ENCODE data around the gene GPN2. TPM values are rescaled to one million over a fixed set of nuclear protein-coding genes. Genes with fewer than 3 reads are reported as not detected.

The GPN2 gene
- total RNA-seq, 1 donor from 2014 or later = 14.6 TPM

DNA sequence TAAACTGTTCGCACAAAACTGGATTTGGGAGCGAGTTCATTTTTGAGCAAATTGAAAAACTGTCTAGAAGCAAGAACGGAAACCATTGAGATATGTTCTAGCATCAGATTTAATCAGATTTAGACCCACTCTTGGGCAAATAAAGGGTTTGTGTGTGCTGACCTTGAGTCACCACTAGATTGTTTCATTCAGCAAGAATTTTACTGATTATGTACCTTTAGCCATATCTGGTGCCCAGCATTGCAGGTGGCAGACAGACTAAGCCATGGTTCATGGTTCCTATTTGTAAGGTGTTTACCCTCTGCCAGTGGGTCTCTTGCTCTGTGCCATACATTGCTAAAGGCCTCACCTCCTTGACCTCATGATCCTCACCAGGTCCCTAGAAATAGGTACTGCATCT, 32.8 kb upstream of the GPN2 start:
- peak overlapping the region; percentile 81 for H3K4me3 ChIP-seq (ENCODE audit: low read depth, low read length)
- DNase-seq (ENCODE audit: low read depth) = no peak
- TF ChIP-seq, protein P1, sequence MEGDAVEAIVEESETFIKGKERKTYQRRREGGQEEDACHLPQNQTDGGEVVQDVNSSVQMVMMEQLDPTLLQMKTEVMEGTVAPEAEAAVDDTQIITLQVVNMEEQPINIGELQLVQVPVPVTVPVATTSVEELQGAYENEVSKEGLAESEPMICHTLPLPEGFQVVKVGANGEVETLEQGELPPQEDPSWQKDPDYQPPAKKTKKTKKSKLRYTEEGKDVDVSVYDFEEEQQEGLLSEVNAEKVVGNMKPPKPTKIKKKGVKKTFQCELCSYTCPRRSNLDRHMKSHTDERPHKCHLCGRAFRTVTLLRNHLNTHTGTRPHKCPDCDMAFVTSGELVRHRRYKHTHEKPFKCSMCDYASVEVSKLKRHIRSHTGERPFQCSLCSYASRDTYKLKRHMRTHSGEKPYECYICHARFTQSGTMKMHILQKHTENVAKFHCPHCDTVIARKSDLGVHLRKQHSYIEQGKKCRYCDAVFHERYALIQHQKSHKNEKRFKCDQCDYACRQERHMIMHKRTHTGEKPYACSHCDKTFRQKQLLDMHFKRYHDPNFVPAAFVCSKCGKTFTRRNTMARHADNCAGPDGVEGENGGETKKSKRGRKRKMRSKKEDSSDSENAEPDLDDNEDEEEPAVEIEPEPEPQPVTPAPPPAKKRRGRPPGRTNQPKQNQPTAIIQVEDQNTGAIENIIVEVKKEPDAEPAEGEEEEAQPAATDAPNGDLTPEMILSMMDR (conservative IDR thresholded peaks at IDR 0.05; ENCODE audit: low read depth, low read length) = no peak

DNA sequence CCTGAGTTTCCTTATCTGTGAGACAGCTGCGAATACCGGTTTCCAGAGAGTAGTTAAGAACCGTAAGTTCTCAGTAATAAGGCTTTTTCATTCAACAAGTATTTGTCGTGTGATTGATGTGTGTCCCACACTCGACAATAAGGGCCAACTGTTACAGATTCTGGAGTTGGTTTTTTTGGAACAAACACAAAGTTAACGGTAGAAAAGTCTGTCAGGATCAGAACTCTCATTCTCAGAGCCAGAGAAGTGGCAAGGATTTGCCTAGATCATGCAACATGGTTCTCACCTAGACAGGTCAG, 32.3 kb upstream of the GPN2 start:
- no peak for DNase-seq (ENCODE audit: low read depth)
- TF ChIP-seq, protein P1 (conservative IDR thresholded peaks at IDR 0.05; ENCODE audit: low read depth, low read length) = no peak
- H3K4me3 ChIP-seq (ENCODE audit: low read depth, low read length) = peak overlapping the region; percentile 81

DNA sequence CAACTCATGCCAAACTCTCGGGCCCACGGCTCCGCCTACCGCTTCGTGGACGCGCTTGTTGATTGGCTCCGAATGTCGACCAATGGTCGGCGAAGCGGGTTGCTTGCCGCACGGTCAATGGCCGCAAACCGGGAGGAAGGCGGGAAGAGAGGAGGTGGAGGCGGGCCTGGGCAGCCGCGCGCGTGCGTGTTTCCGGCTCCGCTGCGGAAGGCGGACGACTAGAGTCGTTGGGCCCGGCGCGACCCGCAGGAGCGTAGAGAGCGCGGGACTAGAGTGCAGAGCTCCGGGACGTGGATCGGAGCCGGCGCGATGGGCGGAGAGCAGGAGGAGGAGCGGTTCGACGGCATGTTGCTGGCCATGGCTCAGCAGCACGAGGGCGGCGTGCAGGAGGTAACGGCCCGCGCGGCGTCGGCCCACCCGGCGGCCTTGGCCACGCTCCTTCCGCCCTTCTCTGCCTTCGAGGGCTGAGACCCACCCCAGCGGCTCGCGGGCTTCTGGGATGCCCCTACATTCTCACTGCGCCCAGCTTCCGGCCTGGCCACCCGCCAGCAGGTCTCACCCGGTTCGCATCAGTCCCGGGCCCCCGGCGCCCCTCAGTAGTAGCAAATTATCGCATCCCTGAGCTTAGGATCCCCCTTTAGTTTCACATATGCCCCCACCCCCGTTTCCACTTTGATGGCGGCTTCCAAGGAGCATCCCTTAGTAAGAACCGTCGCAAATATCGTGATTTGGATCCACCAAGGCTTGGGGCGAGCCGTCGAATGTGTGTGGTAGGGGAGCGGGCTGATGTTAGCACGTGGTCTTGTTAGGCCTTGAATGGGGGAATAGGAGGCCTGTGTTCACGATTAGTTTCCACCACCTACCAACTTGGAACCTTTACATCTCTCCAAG, 31.7 kb upstream of the GPN2 start, which contains the start of gene NUDC:
Gene NUDC (plus strand): TSS at position 204 of the 891 bp plus-strand sequence. CDS start 106 bp downstream, at position 310.
- TF ChIP-seq, protein P1 (conservative IDR thresholded peaks at IDR 0.05; ENCODE audit: low read depth, low read length) = no peak
- DNase-seq (ENCODE audit: low read depth) = peak; percentile 72
- H3K4me3 ChIP-seq (ENCODE audit: low read depth, low read length) = peak within 1 kb of the TSS; percentile 81

DNA sequence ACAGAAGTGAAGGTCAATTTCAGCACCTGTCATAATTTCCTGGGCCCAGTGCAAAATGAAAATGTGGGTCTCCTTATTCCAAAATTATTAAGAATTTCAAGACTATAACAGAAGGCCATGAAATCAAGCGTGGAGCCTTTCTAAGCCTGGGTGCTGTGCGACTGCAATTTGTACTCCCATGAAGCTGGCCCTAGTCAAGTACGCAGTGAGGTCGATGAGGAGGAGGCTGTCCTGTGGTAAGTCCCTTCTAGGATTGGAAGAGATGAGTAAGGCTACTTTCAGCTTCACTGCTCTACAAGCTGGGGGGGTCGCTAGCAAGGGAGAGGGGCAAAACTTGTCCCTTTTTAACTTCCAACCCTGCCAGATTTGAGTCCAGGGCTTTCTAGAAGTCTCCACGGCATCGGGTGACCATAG, 31.1 kb upstream of the GPN2 start:
- DNase-seq (ENCODE audit: low read depth) = no peak
- TF ChIP-seq, protein P1 (conservative IDR thresholded peaks at IDR 0.05; ENCODE audit: low read depth, low read length) = no peak

DNA sequence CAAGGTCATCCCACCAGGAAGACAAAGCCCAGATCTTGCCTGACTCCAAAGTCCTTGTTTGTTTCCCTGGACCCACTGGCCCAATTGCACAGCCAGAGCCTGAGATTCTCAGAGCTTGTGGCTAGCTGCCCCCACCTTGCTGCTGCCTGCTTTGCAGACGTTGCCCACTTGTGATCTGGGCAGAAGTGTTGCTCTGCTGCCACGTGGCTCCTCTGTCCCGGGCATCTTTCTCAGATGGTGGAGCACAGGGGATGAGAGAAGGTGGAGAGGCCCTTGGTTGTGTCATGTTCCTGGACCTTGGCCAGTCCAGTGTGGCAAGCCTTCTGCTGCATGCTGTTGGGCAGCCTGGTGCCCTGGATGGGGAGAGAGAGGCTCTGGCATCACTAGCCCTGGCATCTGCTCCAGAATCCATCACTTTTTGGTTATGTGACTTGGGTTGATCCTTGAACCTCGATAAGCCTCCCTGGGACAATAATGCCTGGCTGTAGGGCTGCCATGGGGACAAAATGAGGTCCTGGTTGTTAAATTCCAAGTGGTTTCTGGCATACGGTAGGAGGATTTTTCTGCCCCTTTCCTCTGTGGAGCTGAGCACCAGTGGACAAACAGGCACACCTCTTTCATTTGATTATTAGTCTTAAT, 25.2 kb upstream of the GPN2 start:
- TF ChIP-seq, protein P1 (conservative IDR thresholded peaks at IDR 0.05; ENCODE audit: low read depth, low read length) = no peak
- no peak overlapping the region for H3K4me3 ChIP-seq (ENCODE audit: low read depth, low read length)
- no peak for DNase-seq (ENCODE audit: low read depth)

More for the DNA sequence above, 31.1 kb upstream of the GPN2 start:
- H3K4me3 ChIP-seq (ENCODE audit: low read depth, low read length) = peak overlapping the region; percentile 81

DNA sequence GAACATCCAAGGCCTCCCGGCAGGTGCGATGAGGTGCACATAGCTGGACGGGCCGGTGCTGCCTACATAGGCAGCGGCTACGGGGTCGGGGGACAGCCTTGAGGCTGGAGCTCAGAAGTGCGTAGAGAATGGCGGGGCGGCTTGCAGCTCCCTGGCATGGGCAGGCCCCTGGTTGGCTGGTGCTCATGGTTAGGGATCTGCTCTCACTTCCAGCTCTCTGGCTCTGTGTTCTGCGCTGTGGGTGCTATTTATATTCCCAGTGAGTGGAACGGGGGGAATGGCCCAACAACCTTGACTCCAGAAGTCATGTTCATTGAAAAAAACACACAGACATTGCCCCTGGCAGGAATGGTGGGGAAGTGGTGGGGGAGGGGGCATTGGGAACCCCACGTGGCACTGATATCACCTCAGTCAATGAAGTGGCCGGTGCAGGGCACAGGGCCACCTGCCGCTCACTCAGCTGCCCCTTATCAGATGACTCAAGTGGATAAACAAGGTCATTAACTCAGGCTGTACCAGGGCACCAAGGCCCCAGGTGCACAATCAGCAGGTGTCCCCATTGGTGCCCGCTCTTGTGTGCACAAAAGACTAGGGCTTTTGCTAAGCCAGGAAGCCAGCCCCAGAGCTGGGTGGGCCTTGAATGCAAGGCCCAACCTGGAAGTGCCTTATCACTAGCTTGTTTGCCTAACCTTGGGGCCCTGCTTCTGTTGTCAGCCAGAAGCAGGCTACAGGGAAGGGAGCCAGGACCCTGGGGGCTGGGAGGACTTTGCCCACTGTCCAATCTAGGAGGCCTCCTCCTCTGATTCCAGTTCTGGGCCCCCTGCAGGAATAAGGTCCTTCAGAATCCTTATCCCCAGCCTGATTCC, 23.9 kb upstream of the GPN2 start, which contains the start of gene NR0B2:
Gene NR0B2 (minus strand): TSS at position 222 of the 866 bp plus-strand sequence. CDS start 35 bp downstream, at position 187.
- TF ChIP-seq, protein P1 (conservative IDR thresholded peaks at IDR 0.05; ENCODE audit: low read depth, low read length) = no peak
- DNase-seq (ENCODE audit: low read depth) = no peak
- no peak within 1 kb of the TSS for H3K4me3 ChIP-seq (ENCODE audit: low read depth, low read length)
